Astrocyte (in vitro differentiated cells and primary cell): ENCODE results near the gene ADAM22. TPM values are rescaled to one million over a fixed set of nuclear protein-coding genes. Genes with fewer than 3 reads are reported as not detected.

Experiments used
- DNase-seq: peaks from one replicate; pipeline ENCODE4 v3.0.0-alpha.2; 2010; ENCODE audit warnings: low read depth
- FAIRE-seq: peaks from 2 replicates; lab custom pipeline; 2011; peaks lifted over from hg19 to GRCh38; lab: Jason Lieb, UNC
- H2AFZ ChIP-seq: 2 replicates; pipeline ENCODE4 v1.6.0; 2012; ENCODE audit warnings: low read depth, low read length, inconsistent platforms
- H3K27ac ChIP-seq: 2 replicates; pipeline ENCODE4 v1.5.1; 2011; ENCODE audit warnings: low read depth, low read length, inconsistent platforms
- H3K27me3 ChIP-seq: 2 replicates; pipeline ENCODE4 v1.6.0; 2011; ENCODE audit warnings: low read length, inconsistent platforms; ENCODE audit not compliant: insufficient read depth
- H3K36me3 ChIP-seq: 2 replicates; pipeline ENCODE4 v1.5.1; 2011; ENCODE audit warnings: low read length, inconsistent platforms; ENCODE audit not compliant: insufficient read depth
- H3K4me1 ChIP-seq: 2 replicates; pipeline ENCODE4 v1.5.1; 2011; ENCODE audit warnings: low read length, inconsistent platforms; ENCODE audit not compliant: insufficient read depth
- H3K4me2 ChIP-seq: 2 replicates; pipeline ENCODE4 v1.6.0; 2012; ENCODE audit warnings: low read length, inconsistent platforms
- H3K4me3 ChIP-seq: 2 replicates; pipeline ENCODE4 v1.5.1; 2011; ENCODE audit warnings: low read depth, mild to moderate bottlenecking, low read length, inconsistent platforms; ENCODE audit not compliant: insufficient read depth
- H3K79me2 ChIP-seq: 2 replicates; pipeline ENCODE4 v1.6.0; 2012; ENCODE audit warnings: mild to moderate bottlenecking, low read length, inconsistent platforms; ENCODE audit not compliant: insufficient read depth
- H3K9ac ChIP-seq: 2 replicates; pipeline ENCODE4 v1.6.0; 2012; ENCODE audit warnings: mild to moderate bottlenecking, low read length, inconsistent platforms
- H3K9me3 ChIP-seq: 2 replicates; pipeline ENCODE4 v1.5.1; 2012; ENCODE audit warnings: low read depth, mild to moderate bottlenecking, low read length, inconsistent platforms; ENCODE audit not compliant: insufficient read depth
- H4K20me1 ChIP-seq: 2 replicates; pipeline ENCODE4 v1.6.0; 2012; ENCODE audit warnings: low read length, inconsistent platforms; ENCODE audit not compliant: insufficient read depth
- H3K27ac Mint-ChIP-seq: one replicate; pipeline ENCODE4 v1.8.0; 2021; ENCODE audit warnings: mild to moderate bottlenecking, mixed read lengths; ENCODE audit not compliant: unreplicated experiment
- H3K27me3 Mint-ChIP-seq: one replicate; pipeline ENCODE4 v1.8.0; 2021; ENCODE audit warnings: low read depth, mixed read lengths; ENCODE audit not compliant: unreplicated experiment
- H3K36me3 Mint-ChIP-seq: one replicate; pipeline ENCODE4 v1.8.0; 2021; ENCODE audit warnings: low read depth, mixed read lengths; ENCODE audit not compliant: unreplicated experiment
- H3K4me1 Mint-ChIP-seq: one replicate; pipeline ENCODE4 v1.8.0; 2021; ENCODE audit warnings: low read depth, mixed read lengths; ENCODE audit not compliant: unreplicated experiment
- H3K4me3 Mint-ChIP-seq: one replicate; pipeline ENCODE4 v1.8.0; 2021; ENCODE audit warnings: mild to moderate bottlenecking, moderate library complexity, mixed read lengths; ENCODE audit not compliant: unreplicated experiment
- H3K9me3 Mint-ChIP-seq: one replicate; pipeline ENCODE4 v1.8.0; 2021; ENCODE audit warnings: mild to moderate bottlenecking, mixed read lengths; ENCODE audit not compliant: unreplicated experiment
- EZH2 ChIP-seq: IDR thresholded peaks from 2 replicates; pipeline ENCODE4 v1.6.1; 2012; ENCODE audit warnings: mild to moderate bottlenecking, low read length, inconsistent platforms; ENCODE audit not compliant: insufficient read depth
- total RNA-seq: library from RNA; stranded (reverse); gene quantifications from 2 replicates; pipeline ENCODE4 v1.2.1, GENCODE V29; 2021
- TF ChIP-seq, protein P1 (sequence below): IDR thresholded peaks from 2 replicates; pipeline ENCODE4 v1.5.1; 2011; ENCODE audit warnings: low read depth, mild to moderate bottlenecking, inconsistent platforms, low read length, moderate library complexity; ENCODE audit not compliant: insufficient read depth

The ADAM22 gene
- total RNA-seq, 1 donor from 2014 or later, result 1.5 TPM

DNA sequence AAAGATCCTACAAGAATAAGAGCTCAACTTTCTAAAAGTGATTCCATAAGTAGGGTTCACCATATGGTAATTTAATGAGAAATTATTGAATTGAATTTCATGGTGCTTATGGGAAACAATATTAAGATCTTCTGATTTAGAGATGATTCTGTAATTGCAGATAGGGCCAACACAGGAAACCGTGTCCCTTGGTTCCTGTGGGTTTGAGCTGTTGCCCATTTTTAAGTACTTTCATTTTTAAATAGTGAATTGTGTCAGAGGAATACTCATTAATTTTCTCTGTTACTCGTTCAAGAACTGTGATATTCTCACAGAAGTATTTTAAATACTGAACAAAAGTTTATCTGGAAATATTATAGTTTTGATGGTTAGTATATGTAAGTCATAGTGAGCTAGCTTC, 156.6 kb downstream of the ADAM22 start:
- no peaks in the 10 kb centered on the region for H3K36me3 Mint-ChIP-seq
- no peak for FAIRE-seq

DNA sequence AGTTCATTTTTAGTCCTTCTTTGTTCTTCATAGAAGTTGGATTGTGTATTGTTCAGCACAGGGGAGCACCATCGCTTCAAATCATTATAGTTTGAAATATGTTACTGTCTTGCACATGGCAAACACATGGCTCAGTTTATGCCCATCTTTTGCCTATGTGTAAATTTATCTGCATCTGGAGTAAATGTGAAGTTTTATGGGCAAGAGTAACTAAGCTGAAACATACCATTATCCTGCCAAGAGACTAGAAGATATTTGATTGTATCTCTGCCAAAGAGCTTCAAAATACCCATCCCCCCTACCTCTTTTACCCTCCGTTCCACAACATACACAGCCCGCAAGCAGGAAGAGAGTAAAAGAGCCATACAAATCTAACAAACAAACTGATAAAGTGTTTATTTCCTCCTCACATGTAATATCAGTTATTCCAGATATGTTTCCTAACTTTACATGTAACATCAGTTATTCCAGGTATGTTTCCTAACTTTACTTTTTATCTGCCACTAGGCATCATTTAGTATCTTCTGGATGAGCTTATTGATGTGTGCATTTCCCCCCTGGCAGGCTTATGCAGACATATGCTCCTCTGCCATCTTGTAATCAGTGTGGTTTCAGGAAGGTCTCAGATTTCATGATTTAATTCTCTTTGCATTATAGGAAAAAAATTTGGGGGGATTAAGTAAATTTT, 158.1 kb downstream of the ADAM22 start:
- Mint-ChIP-seq H3K4me1 (no peaks in the 10 kb centered on the region), H3K36me3 (no peaks in the 10 kb centered on the region), H3K9me3 (no peaks in the 10 kb centered on the region), H3K4me3 (no peak overlapping the region), H3K27ac (no peak overlapping the region), H3K27me3 (no peaks in the 10 kb centered on the region)
- no peaks in the 10 kb centered on the region for H3K9me3 ChIP-seq
- FAIRE-seq (no peak), DNase-seq (no peak)
- H3K36me3 ChIP-seq, result no peaks in the 10 kb centered on the region
- no peak overlapping the region for H3K4me3 ChIP-seq
- H3K27ac ChIP-seq, result no peak overlapping the region
- H3K27me3 ChIP-seq, result no peaks in the 10 kb centered on the region
- no peak overlapping the region for H3K9ac ChIP-seq
- H3K4me1 ChIP-seq, result no peaks in the 10 kb centered on the region
- no peaks in the 10 kb centered on the region for H3K79me2 ChIP-seq
- H2AFZ ChIP-seq, result no peak overlapping the region
- TF ChIP-seq EZH2, result no peak
- H4K20me1 ChIP-seq, result no peaks in the 10 kb centered on the region
- H3K4me2 ChIP-seq, result no peak overlapping the region

More for the DNA sequence above, 156.6 kb downstream of the ADAM22 start:
- H3K4me1 Mint-ChIP-seq, result no peaks in the 10 kb centered on the region
- Histone ChIP-seq H3K36me3 (no peaks in the 10 kb centered on the region), H3K27ac (no peak overlapping the region), H3K27me3 (no peaks in the 10 kb centered on the region), H3K4me3 (no peak overlapping the region), H3K9ac (no peak overlapping the region), H3K4me1 (no peaks in the 10 kb centered on the region), H3K4me2 (no peak overlapping the region), H4K20me1 (no peaks in the 10 kb centered on the region), H3K9me3 (no peaks in the 10 kb centered on the region), H2AFZ (no peak overlapping the region), H3K79me2 (no peaks in the 10 kb centered on the region)
- H3K9me3 Mint-ChIP-seq, result no peaks in the 10 kb centered on the region
- DNase-seq, result peak; percentile 10
- TF ChIP-seq EZH2, result no peak
- TF ChIP-seq, protein P1, sequence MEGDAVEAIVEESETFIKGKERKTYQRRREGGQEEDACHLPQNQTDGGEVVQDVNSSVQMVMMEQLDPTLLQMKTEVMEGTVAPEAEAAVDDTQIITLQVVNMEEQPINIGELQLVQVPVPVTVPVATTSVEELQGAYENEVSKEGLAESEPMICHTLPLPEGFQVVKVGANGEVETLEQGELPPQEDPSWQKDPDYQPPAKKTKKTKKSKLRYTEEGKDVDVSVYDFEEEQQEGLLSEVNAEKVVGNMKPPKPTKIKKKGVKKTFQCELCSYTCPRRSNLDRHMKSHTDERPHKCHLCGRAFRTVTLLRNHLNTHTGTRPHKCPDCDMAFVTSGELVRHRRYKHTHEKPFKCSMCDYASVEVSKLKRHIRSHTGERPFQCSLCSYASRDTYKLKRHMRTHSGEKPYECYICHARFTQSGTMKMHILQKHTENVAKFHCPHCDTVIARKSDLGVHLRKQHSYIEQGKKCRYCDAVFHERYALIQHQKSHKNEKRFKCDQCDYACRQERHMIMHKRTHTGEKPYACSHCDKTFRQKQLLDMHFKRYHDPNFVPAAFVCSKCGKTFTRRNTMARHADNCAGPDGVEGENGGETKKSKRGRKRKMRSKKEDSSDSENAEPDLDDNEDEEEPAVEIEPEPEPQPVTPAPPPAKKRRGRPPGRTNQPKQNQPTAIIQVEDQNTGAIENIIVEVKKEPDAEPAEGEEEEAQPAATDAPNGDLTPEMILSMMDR, result no peak
- H3K27me3 Mint-ChIP-seq, result no peaks in the 10 kb centered on the region
- H3K27ac Mint-ChIP-seq, result no peak overlapping the region
- H3K4me3 Mint-ChIP-seq, result no peak overlapping the region

DNA sequence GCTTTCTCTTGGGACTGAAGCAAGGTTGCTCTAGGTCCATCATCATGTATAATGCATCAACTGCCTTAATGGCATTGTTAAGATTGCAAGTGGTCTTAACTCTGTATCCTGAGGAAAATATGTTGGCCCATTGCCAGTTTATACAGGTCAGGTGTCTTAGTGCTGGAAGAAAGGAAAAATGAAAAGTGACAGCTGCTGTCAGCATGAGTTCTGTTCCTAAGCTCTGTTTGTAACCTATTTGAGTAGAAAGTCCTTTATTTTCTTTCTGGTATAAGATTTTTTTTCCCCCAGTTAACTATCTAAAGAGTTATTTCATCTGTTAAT, 158.6 kb downstream of the ADAM22 start:
- no peaks in the 10 kb centered on the region for H3K27me3 Mint-ChIP-seq
- H3K4me3 Mint-ChIP-seq, result no peak overlapping the region
- H3K4me1 Mint-ChIP-seq, result no peaks in the 10 kb centered on the region
- no peak for DNase-seq
- Histone ChIP-seq H4K20me1 (no peaks in the 10 kb centered on the region), H3K4me1 (no peaks in the 10 kb centered on the region), H3K4me2 (no peak overlapping the region), H3K27ac (no peak overlapping the region), H3K4me3 (no peak overlapping the region), H3K79me2 (no peaks in the 10 kb centered on the region), H3K36me3 (no peaks in the 10 kb centered on the region), H3K27me3 (no peaks in the 10 kb centered on the region), H3K9me3 (no peaks in the 10 kb centered on the region), H3K9ac (no peak overlapping the region), H2AFZ (no peak overlapping the region)
- H3K9me3 Mint-ChIP-seq, result no peaks in the 10 kb centered on the region
- no peak overlapping the region for H3K27ac Mint-ChIP-seq
- no peaks in the 10 kb centered on the region for H3K36me3 Mint-ChIP-seq
- TF ChIP-seq, protein P1, result no peak
- TF ChIP-seq EZH2, result no peak
- no peak for FAIRE-seq
